Breast epithelium (tissue), 4 donors: Measurements from ENCODE around the gene TRMT1. TPM values are rescaled to one million over a fixed set of nuclear protein-coding genes. Genes with fewer than 3 reads are reported as not detected.

Experiments used
- DNase-seq, 2 donors: peaks; one replicate each; pipeline ENCODE4 v3.0.0-alpha.2; 2019; ENCODE audit warnings: low spot score in 2 of 2
- H3K27ac ChIP-seq, 2 donors: fragments of 200-600 bp; sonication (generic) in 1 of 2; one replicate each; pipeline ENCODE4 v1.5.1; 2016 to 2019; ENCODE audit warnings: mild to moderate bottlenecking in 1 of 2
- H3K27me3 ChIP-seq, 2 donors: fragments of 200-600 bp; sonication (generic) in 1 of 2; one replicate each; pipeline versions ENCODE4 v1.5.1 to v1.6.0; 2017 to 2019; ENCODE audit warnings: control low read depth in 1 of 2, mild to moderate bottlenecking in 1 of 2
- H3K36me3 ChIP-seq: fragments of 200-600 bp; one replicate; pipeline ENCODE4 v1.5.1; 2019
- H3K4me1 ChIP-seq, 2 donors: fragments of 200-600 bp; sonication (generic); one replicate each; pipeline ENCODE4 v1.5.1; 2016 to 2019; ENCODE audit warnings: control low read depth in 1 of 2
- H3K4me3 ChIP-seq, 3 donors: fragments of 200-600 bp; sonication (generic); 1 replicate in 2 of 3; 2 replicates in 1 of 3; pipeline ENCODE4 v1.5.1; 2016 to 2019; ENCODE audit warnings: mild to moderate bottlenecking in 3 of 3, moderate library complexity in 2 of 3
- H3K9me3 ChIP-seq, 2 donors: fragments of 200-600 bp; sonication (generic) in 1 of 2; one replicate each; pipeline ENCODE4 v1.5.1; 2016 to 2019; ENCODE audit warnings: control low read depth in 1 of 2
- CTCF ChIP-seq, 3 donors: fragments of 450-650 bp; IDR thresholded peaks; one replicate each; pipeline ENCODE4 v1.5.1; 2016 to 2017; ENCODE audit warnings: antibody characterized with exemption in 3 of 3, mild to moderate bottlenecking in 3 of 3, moderate library complexity in 3 of 3
- POLR2A ChIP-seq: fragments of 450-650 bp; IDR thresholded peaks from one replicate; pipeline ENCODE4 v1.6.1; 2016; ENCODE audit warnings: antibody characterized with exemption, mild to moderate bottlenecking, moderate library complexity
- POLR2AphosphoS5 ChIP-seq, 3 donors: sonication (generic); formaldehyde crosslinking; IDR thresholded peaks; one replicate each; pipeline ENCODE4 v1.6.1; 2017; ENCODE audit warnings: antibody characterized with exemption in 3 of 3
- intact Hi-C: fragments of 100-400 bp; cut with DNase I; formaldehyde crosslinking; loops from one replicate; pipeline ENCODE4 v1.15.1; 2023; ENCODE audit warnings: low total_unique reads
- total RNA-seq, 3 donors: library from RNA; depleted of rRNA; stranded (reverse); fragments of >200 nt; gene quantifications; one replicate each; pipeline ENCODE4 v1.1.0, GENCODE V29; 2016

TRMT1 gene
- total RNA-seq, 3 donors from 2014 or later = 29.7 to 37.4 (median 31.7) TPM

GRCh38 chr19:13117176-13117771 lies 734 bp upstream of the TRMT1 start:
- peak overlapping the region; percentile 69 to 80 (median 72) for H3K4me3 ChIP-seq
- no peak for DNase-seq
- H3K4me1 ChIP-seq = peaks cover 8 to 22% of the 10 kb centered on the region in 2 donors
- intact Hi-C loops = no loop called here
- TF ChIP-seq CTCF (IDR thresholded peaks at IDR 0.05) (no peak), POLR2A (no peak), POLR2AphosphoS5 (IDR thresholded peaks at IDR 0.05) (no peak)
- no peaks in the 10 kb centered on the region for H3K27me3 ChIP-seq
- H3K9me3 ChIP-seq = no peaks in the 10 kb centered on the region
- peak overlapping the region; percentile 59 to 77 for H3K27ac ChIP-seq
- no peaks in the 10 kb centered on the region for H3K36me3 ChIP-seq

DNA sequence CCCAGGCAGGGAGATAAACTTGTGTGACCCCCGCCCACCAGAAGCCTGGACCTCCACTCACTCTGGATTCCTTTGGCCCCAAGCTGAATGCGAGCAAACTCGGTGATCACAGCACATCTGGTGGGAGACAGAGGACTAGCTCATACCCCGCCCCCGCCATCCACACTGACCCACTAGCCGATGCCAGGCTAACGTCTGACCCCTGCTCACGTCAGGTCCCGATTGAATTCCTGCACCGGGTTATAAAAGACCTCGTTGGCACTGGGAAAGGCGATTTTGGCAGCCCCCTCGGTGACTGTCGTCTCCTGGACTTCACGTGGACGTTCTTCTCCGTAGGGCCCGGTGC lies 631 bp downstream of the TRMT1 start:
- Histone ChIP-seq H3K9me3 (no peaks in the 10 kb centered on the region), H3K36me3 (no peaks in the 10 kb centered on the region), H3K4me3 (peak overlapping the region; percentile 69 to 80 (median 72)), H3K27ac (peak overlapping the region; percentile 28 to 59), H3K27me3 (no peaks in the 10 kb centered on the region), H3K4me1 (peaks cover 8 to 22% of the 10 kb centered on the region in 2 donors)
- no peak for DNase-seq
- TF ChIP-seq POLR2AphosphoS5 (IDR thresholded peaks at IDR 0.05) = no peak
- intact Hi-C loops = no loop called here

- TF ChIP-seq CTCF (IDR thresholded peaks at IDR 0.05) = no peak
- no peak for TF ChIP-seq POLR2A
- no peak for TF ChIP-seq POLR2AphosphoS5 (IDR thresholded peaks at IDR 0.05)
- H3K27me3 ChIP-seq = no peaks in the 10 kb centered on the region
- intact Hi-C loops = no loop called here
These were observed 4.0 kb downstream of the TRMT1 start for GRCh38 chr19:13112555-13112954.

GRCh38 chr19:13110099-13110610 lies 6.4 kb downstream of the TRMT1 start:
- Histone ChIP-seq H3K4me3 (no peak overlapping the region), H3K27ac (no peak overlapping the region), H3K4me1 (no peaks in the 10 kb centered on the region), H3K27me3 (no peaks in the 10 kb centered on the region), H3K36me3 (no peaks in the 10 kb centered on the region), H3K9me3 (no peaks in the 10 kb centered on the region)
- TF ChIP-seq POLR2AphosphoS5 (IDR thresholded peaks at IDR 0.05) (no peak), POLR2A (no peak), CTCF (IDR thresholded peaks at IDR 0.05) (no peak)
- DNase-seq = no peak
- intact Hi-C loops = no loop called here

More at GRCh38 chr19:13112555-13112954, 4.0 kb downstream of the TRMT1 start:
- Histone ChIP-seq H3K9me3 (no peaks in the 10 kb centered on the region), H3K4me1 (peaks cover 0 to 6% of the 10 kb centered on the region in 2 donors), H3K27ac (no peak overlapping the region), H3K36me3 (no peaks in the 10 kb centered on the region), H3K4me3 (no peak overlapping the region)
- DNase-seq = no peak

DNA sequence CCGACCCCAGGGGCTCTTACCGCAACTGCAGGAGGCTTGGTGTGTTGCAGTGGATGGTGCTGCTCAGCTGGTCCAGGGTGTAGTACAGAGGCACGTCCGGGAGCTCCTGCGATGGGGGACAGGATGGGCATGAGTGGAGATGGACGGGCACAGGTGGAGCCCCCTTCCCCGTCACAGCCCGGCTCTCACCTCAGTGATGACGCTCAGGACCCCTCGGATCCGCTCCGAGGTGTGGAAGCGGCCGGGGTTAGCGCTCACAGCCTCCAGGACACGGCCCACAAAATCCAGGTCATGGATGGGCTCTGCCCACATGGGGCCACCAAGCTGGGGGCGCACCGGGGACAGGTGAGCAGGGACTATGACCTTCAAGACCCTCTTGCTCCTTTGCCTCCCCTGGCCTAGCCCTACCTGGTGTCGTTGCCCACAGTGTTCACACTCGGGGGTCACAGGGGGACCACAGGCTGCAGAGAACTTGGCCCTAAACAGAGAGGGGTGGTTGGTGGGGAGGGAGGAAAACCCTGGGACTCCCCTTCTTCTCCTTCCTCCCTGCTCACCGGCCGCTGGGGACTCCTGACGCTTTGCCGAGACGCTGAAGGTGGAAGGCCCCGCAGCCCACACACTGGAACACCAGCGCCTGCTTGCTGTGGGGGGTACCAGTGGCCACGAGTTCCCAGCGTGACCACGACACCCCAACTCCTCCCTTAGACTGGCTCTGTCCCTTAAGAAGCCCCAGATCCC lies 7.0 kb downstream of the TRMT1 start:
- TF ChIP-seq CTCF (IDR thresholded peaks at IDR 0.05) (no peak), POLR2AphosphoS5 (IDR thresholded peaks at IDR 0.05) (no peak), POLR2A (no peak)
- no peak for DNase-seq
- intact Hi-C loops = no loop called here
- Histone ChIP-seq H3K27ac (no peak overlapping the region), H3K36me3 (no peaks in the 10 kb centered on the region), H3K4me1 (no peaks in the 10 kb centered on the region), H3K27me3 (no peaks in the 10 kb centered on the region), H3K4me3 (no peak overlapping the region), H3K9me3 (no peaks in the 10 kb centered on the region)
